ENCODE measurements around the gene ERCC6L.

Gene ERCC6L

DNA sequence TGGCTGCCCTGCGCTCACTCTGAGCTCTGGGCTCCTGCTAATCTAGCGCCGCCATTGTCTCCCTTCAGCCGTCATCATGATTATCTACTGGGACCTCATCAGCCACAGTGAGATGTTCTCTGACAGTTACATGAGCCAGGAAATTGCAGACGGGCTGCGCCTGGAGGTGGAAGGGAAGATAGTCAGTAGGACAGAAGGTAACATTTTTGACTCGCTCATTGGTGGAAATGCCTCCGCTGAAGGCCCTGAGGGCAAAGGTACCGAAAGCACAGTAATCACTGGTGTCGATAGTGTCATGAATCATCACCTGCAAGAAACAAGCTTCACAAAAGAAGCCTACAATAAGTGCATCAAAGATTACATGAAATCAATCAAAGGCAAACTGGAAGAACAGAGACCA, 79.1 kb downstream of the ERCC6L start:
- no peaks in the 10 kb centered on the region for H3K4me1 Mint-ChIP-seq (ENCODE audit: low read depth)
- peaks cover 1% of the 10 kb centered on the region for H3K27me3 Mint-ChIP-seq
- no peak overlapping the region for H3K27ac Mint-ChIP-seq
- H3K36me3 Mint-ChIP-seq, result no peaks in the 10 kb centered on the region
- no peak overlapping the region for H3K4me3 Mint-ChIP-seq
- no peaks in the 10 kb centered on the region for H3K9me3 Mint-ChIP-seq (ENCODE audit: low read depth)

- Mint-ChIP-seq H3K9me3 (ENCODE audit: low read depth) (no peaks in the 10 kb centered on the region), H3K36me3 (no peaks in the 10 kb centered on the region), H3K27me3 (peaks cover 1% of the 10 kb centered on the region), H3K4me3 (no peak overlapping the region), H3K4me1 (ENCODE audit: low read depth) (no peaks in the 10 kb centered on the region), H3K27ac (no peak overlapping the region)
Measured at GRCh38 chrX:72158773-72159172, 80.1 kb downstream of the ERCC6L start.

Measured in activated naive CD8-positive, alpha-beta T cell (primary cell).